ENCODE measurements around the gene ABHD10. TPM values are rescaled to one million over a fixed set of nuclear protein-coding genes. Genes with fewer than 3 reads are reported as not detected.

ABHD10 gene
- 10 to 100 TPM; 26.5 to 31.4 TPM for total RNA-seq

GRCh38 chr3:111978583-111979433 is at the start of gene ABHD10:
Gene ABHD10 (plus strand): TSS chr3:111979026. CDS start chr3:111979062, 36 bp downstream.

GRCh38 chr3:111998636-111999483 is 20.0 kb downstream of the ABHD10 start, which contains the start of gene TAGLN3:
Gene TAGLN3 (plus strand): TSS chr3:111998922. CDS start chr3:111999423, 501 bp downstream.

GRCh38 chr3:112034436-112034835 is 55.6 kb downstream of the ABHD10 start, which contains the start of gene TMPRSS7:
Gene TMPRSS7 (plus strand): TSS chr3:112034736. CDS start chr3:112034846, 110 bp downstream.

Other genes with a start within 250 kb of the ABHD10 start
- gene PHLDB2, start 119.8 kb upstream of the ABHD10 start, total RNA-seq, result 1 to 10 TPM; 4.0 to 4.6 TPM
- gene TAGLN3, start 19.9 kb downstream of the ABHD10 start, total RNA-seq, result not detected
- not detected for gene TMPRSS7, start 55.7 kb downstream of the ABHD10 start, total RNA-seq
- gene C3orf52, start 107.4 kb downstream of the ABHD10 start, total RNA-seq, result 1 to 10 TPM; 2.7 to 2.9 TPM
- gene GCSAM, start 154.2 kb downstream of the ABHD10 start, total RNA-seq, result 10 to 100 TPM; 24.5 to 27.3 TPM